ENCODE measurements around the gene PDS5B. TPM values are rescaled to one million over a fixed set of nuclear protein-coding genes. Genes with fewer than 3 reads are reported as not detected.

PDS5B gene
- total and polyA plus RNA-seq, 9 of the 15 experiments (the other 6 are each of a cell fraction or from before 2014, with no cell fraction given), result 6.2 to 23.7 (median 13.1) TPM

GRCh38 chr13:32674503-32674902 lies 88.3 kb downstream of the PDS5B start (continued):
- no peak for TF ChIP-seq ZNF717 (CRISPR knock-in tag; IDR thresholded peaks at IDR 0.05)

- no peak for ATAC-seq
- H3K4me2 ChIP-seq (ENCODE audit: insufficient read depth, low read length), result no peak overlapping the region
- TF ChIP-seq RBM25 (IDR thresholded peaks at IDR 0.05; ENCODE audit: low read depth, low read length, severe bottlenecking), result no peak
- TF ChIP-seq ZZZ3 (IDR thresholded peaks at IDR 0.05), result no peak
- no peak for TF ChIP-seq ZBTB26 (CRISPR knock-in tag; IDR thresholded peaks at IDR 0.05)
- no peak for TF ChIP-seq ETV6 (IDR thresholded peaks at IDR 0.05; ENCODE audit: borderline replicate concordance in 1 of 2, low read depth in 2 of 2, low read length in 1 of 2)
- no peak for TF ChIP-seq ETV6 (CRISPR knock-in tag; IDR thresholded peaks at IDR 0.05; ENCODE audit: borderline replicate concordance)
- no peak for TF ChIP-seq ZNF184 (CRISPR knock-in tag; IDR thresholded peaks at IDR 0.05)
- TF ChIP-seq FOSL1 (tag; conservative IDR thresholded peaks at IDR 0.05), result no peak
- TF ChIP-seq POLR2B (IDR thresholded peaks at IDR 0.05; ENCODE audit: low read depth, partially characterized antibody), result no peak
- no peak for TF ChIP-seq ARNT (IDR thresholded peaks at IDR 0.05)
- TF ChIP-seq MTA2 (IDR thresholded peaks at IDR 0.05; ENCODE audit: low read depth), result no peak
- TF ChIP-seq ELF2 (CRISPR knock-in tag; IDR thresholded peaks at IDR 0.05), result no peak
- TF ChIP-seq ZBTB40 (IDR thresholded peaks at IDR 0.05), result no peak
- no peak for TF ChIP-seq ZBTB40 (CRISPR knock-in tag; IDR thresholded peaks at IDR 0.05)
These were observed 90.0 kb downstream of the PDS5B start for GRCh38 chr13:32676242-32676641.

More at GRCh38 chr13:32676242-32676641, 90.0 kb downstream of the PDS5B start:
- Histone ChIP-seq H4K20me1 (replicated peaks; ENCODE audit: control insufficient read depth, insufficient read depth, low read length) (no peaks in the 10 kb centered on the region), H3K27ac (ENCODE audit: extremely low read depth, low read depth, low read length) (no peak overlapping the region), H3K9me3 (replicated peaks; ENCODE audit: control insufficient read depth, insufficient read depth, low read depth, low read length) (no peaks in the 10 kb centered on the region), H3K4me1 (replicated peaks in 1 of 2; ENCODE audit: control insufficient read depth in 2 of 2, insufficient read depth in 2 of 2, low read length in 2 of 2) (no peaks in the 10 kb centered on the region), H3K27me3 (ENCODE audit: control insufficient read depth in 2 of 2, insufficient read depth in 2 of 2, low read length in 2 of 2) (no peaks in the 10 kb centered on the region), H2AFZ (ENCODE audit: low read depth, low read length) (no peak overlapping the region), H3K9ac (ENCODE audit: insufficient read depth in 1 of 2, low read depth in 2 of 2, low read length in 2 of 2) (no peak overlapping the region), H3K79me2 (ENCODE audit: control insufficient read depth, insufficient read depth, low read length) (no peaks in the 10 kb centered on the region), H3K4me3 (no peak overlapping the region), H3K9me1 (ENCODE audit: control insufficient read depth, insufficient read depth, low read length) (no peaks in the 10 kb centered on the region), H3K36me3 (ENCODE audit: control insufficient read depth, insufficient read depth, low read length) (peaks cover 19% of the 10 kb centered on the region; the same call in 2 of the 3 replicates)
- FAIRE-seq, result no peak
- no TSS peak for BruUV-seq (replicated peaks)
- no peak for DNase-seq (ENCODE audit: extremely low read depth in 1 of 4, low spot score in 3 of 4)
- WGBS (ENCODE audit: insufficient coverage, low coverage, missing lambda C conversion rate), result 97% methylated on average over 3 of the region's 4 CpGs
- in situ Hi-C loops (cut with MboI) (no loop called here), intact Hi-C loops (cut with micrococcal nuclease) (no loop called here)
- ChIA-PET POLR2A (no interaction called here), CTCF (ENCODE audit: low intra/inter-chr PET ratio) (no interaction called here)
